D721Med (cell line): ENCODE data around the gene CDH9.

Source experiments
- DNase-seq: peaks from one replicate; pipeline ENCODE4 v3.0.0; 2011; ENCODE audit warnings: low spot score; ENCODE audit not compliant: insufficient read length
- FAIRE-seq: peaks from 2 replicates; lab custom pipeline; 2011; peaks lifted over from hg19 to GRCh38; lab: Jason Lieb, UNC
- TF ChIP-seq, protein P1 (sequence below): IDR thresholded peaks from 2 replicates; pipeline ENCODE4 v1.5.1; 2012; ENCODE audit warnings: mild to moderate bottlenecking, control low read depth; ENCODE audit not compliant: insufficient read depth; ENCODE audit errors: missing control alignments

The CDH9 gene

DNA sequence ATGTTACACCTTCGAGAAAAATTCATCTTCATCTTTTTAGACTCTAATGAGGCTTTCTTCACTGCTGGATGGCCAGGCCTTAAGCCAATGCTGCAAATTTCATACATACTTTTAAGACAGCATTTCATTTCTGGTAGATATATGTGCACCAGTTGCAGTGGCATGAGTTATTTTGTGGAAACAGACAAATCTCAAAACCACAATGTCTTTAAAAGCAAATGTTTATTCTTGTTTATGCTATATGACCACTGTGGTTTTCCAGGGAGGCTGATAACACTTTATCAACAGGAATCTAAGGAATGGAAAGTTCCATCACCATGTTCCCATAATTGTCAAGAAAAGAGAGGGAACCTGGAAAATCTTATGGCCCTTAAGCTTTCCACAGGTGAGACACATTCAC lies 27.7 kb downstream of the CDH9 start:
- no peak for FAIRE-seq
- TF ChIP-seq, protein P1, sequence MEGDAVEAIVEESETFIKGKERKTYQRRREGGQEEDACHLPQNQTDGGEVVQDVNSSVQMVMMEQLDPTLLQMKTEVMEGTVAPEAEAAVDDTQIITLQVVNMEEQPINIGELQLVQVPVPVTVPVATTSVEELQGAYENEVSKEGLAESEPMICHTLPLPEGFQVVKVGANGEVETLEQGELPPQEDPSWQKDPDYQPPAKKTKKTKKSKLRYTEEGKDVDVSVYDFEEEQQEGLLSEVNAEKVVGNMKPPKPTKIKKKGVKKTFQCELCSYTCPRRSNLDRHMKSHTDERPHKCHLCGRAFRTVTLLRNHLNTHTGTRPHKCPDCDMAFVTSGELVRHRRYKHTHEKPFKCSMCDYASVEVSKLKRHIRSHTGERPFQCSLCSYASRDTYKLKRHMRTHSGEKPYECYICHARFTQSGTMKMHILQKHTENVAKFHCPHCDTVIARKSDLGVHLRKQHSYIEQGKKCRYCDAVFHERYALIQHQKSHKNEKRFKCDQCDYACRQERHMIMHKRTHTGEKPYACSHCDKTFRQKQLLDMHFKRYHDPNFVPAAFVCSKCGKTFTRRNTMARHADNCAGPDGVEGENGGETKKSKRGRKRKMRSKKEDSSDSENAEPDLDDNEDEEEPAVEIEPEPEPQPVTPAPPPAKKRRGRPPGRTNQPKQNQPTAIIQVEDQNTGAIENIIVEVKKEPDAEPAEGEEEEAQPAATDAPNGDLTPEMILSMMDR: no peak
- no peak for DNase-seq

DNA sequence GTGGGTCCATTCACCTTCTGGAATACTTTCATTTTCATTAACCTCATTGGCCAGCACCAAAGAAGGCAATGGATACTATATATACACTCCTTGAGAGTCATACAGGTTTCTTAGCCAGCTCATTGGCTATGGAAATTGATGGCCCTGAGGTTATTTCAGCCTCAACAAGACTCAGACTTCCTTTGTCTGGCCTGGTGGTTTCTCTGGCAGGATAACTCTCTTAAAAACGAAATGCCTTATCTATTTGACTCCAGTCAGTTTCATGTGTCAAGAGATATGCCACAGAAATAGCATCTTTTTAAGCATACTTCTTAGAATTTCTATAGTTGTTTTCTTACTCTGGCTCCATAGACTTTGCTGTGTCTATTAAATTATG lies 28.9 kb downstream of the CDH9 start:
- no peak for FAIRE-seq
- DNase-seq: no peak

DNA sequence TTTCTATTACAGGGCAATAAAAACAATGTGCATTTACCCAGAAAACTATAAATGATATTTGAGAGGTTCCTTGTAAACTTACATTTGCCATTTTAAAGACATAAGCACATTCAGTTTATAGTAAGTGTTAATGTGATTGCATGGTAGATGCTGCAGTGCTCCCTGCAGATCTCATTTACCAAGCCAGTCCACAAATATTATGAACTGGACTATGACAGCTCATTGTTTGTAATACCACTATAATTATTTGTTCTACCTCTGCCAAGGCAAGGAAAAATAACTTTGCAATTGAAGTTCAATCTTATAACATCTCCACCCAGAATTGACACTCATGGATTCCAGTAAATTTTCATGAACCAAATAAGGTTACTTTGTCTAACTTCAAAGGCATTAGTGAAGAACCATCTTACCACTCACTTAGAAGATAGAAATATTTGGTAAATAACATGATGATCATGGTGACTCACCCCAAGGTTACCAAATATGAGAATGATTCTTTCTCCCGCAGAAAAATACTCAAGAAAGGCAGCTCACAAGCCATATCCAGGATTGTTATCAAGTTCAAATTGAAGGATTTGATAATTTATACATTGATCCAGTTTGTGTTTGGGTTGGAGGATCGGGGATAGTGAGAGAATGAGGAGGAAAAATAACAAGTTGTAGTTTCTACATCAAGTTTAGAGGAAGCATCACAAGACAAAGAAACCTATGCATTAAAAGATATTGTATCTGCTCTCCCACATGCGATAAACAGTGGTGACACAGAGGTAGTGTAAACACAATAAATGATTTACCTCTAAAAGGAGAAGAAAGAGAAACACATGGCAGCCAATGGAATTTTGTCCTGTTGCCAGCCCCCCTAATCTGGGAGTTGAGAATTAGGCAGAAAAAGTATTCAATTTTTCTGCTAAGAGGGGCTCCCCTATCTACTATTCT lies 29.5 kb downstream of the CDH9 start:
- no peak for DNase-seq
- TF ChIP-seq, protein P1: no peak
- no peak for FAIRE-seq

More for the DNA sequence above, 28.9 kb downstream of the CDH9 start:
- TF ChIP-seq, protein P1: no peak

DNA sequence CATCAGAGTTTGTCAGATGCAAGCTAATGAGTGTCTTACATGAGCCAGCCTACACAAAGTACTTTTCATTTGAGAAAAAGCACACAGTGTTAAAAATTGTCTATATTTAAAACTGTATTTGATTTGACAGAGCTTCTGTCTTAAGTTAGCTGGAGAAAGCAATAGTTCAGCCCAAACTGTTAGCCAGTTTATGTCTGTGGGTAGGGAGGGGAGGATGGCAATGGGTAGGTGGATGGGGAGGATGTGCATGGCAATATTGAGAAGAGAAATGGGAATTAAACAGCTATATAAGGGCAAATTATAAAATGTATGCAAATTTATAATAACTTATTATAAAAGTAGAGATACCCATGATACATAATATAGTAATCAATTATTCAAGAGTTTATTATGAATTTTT lies 31.3 kb downstream of the CDH9 start:
- no peak for FAIRE-seq
- TF ChIP-seq, protein P1: no peak
- DNase-seq: no peak

DNA sequence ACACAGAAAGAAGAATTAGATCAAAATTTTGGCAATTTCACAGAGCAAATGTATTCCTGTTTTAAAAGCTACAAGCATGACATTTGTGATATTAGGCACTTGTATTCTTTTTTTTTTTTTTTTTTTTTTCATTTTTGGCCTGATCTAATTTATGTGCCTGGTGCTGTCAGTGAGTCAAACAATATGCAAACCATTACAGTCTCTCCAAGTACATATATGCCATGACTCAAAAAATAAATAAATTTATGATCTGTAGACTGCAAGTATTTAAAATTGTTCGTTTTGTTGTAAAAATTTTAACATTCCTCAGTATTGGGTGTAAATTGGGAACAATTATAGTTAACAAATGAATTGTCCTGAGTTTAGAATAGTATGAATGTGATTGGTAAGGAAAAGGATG lies 51.4 kb downstream of the CDH9 start:
- TF ChIP-seq, protein P1: no peak
- no peak for DNase-seq
- no peak for FAIRE-seq

DNA sequence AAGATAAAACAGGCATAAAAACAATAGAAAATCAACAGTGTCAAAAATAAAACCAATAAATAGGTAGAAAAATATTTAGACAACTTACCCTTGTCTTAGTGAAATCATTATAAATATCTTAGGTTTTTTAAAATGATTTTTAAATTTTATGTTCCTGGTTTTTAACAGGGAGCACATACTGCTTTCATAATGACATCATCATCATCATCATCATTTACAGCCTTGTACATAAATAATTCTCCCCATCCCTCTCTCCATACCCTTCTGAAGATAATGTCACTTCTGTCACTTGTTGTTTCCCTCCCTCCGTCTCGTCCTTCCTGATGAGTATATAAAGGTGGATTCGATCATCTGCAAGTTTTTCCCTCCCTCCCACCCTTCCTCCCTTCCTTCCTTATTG lies 56.6 kb downstream of the CDH9 start:
- DNase-seq (no peak), FAIRE-seq (no peak)
- TF ChIP-seq, protein P1: no peak

DNA sequence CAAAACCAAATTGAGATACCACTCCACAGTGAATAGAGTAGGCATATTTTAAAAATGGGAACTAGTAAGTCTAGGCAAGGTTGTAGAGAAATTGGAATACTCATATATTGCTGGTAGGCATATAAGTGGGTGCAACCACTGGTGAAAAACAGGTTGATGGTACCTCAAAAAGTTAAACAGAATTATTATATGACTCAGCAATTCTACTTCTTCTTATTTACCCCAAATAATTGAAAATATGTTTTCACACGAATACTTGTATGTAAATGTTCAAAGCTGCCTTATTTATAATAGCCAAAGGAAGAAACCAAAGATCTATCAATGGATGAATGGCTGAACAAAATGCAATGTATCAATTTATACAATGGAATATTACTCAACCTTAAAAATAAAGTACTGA lies 79.1 kb downstream of the CDH9 start:
- TF ChIP-seq, protein P1: no peak
- FAIRE-seq (no peak), DNase-seq (no peak)
